AG04449 (cell line): ENCODE results near the gene THSD4.
A peak's percentile ranks its signal among the peaks of the same experiment; 100 is the strongest.

Source experiments
- CTCF ChIA-PET: fragments of 350-600 bp; formaldehyde crosslinking; extraction: SDS; loops from one replicate; lab custom pipeline; 2021; ENCODE audit warnings: antibody characterized with exemption; lab: Yijun Ruan, JAX
- POLR2A ChIA-PET: fragments of 400-600, 350-600 bp; formaldehyde crosslinking; extraction: SDS; loops from one replicate; lab custom pipeline; 2020; ENCODE audit warnings: antibody characterized with exemption, inconsistent platforms; lab: Yijun Ruan, JAX
- DNase-seq: peaks from one replicate; pipeline ENCODE4 v3.0.0-alpha.2; 2010; ENCODE audit warnings: low read depth, low spot score
- H3K4me3 ChIP-seq: 2 replicates; pipeline ENCODE4 v1.5.1; 2011; ENCODE audit warnings: low read depth, mild to moderate bottlenecking, control low read depth, low read length
- CTCF ChIP-seq: IDR thresholded peaks from one replicate; pipeline ENCODE4 v1.5.1; 2011; ENCODE audit warnings: mild to moderate bottlenecking, moderate library complexity, low read length, control low read depth, inconsistent platforms; ENCODE audit not compliant: insufficient read depth; ENCODE audit errors: missing control alignments

Gene THSD4

GRCh38 chr15:71800190-71800589 lies 684.9 kb downstream of the THSD4 start:
- ChIA-PET CTCF (interaction anchor here (0.7 to 11.0 kb wide), 23 partner anchors 11 to 836 kb away, joined by 3 to 244 read pairs (median 11); no protein-coding TSS in a partner anchor), POLR2A (interaction anchor here (1.1 kb wide), 1 partner anchor 56 kb away, joined by 3 read pairs; no protein-coding TSS in a partner anchor)
- DNase-seq, result no peak
- TF ChIP-seq CTCF, result no peak
- H3K4me3 ChIP-seq, result no peak overlapping the region

DNA sequence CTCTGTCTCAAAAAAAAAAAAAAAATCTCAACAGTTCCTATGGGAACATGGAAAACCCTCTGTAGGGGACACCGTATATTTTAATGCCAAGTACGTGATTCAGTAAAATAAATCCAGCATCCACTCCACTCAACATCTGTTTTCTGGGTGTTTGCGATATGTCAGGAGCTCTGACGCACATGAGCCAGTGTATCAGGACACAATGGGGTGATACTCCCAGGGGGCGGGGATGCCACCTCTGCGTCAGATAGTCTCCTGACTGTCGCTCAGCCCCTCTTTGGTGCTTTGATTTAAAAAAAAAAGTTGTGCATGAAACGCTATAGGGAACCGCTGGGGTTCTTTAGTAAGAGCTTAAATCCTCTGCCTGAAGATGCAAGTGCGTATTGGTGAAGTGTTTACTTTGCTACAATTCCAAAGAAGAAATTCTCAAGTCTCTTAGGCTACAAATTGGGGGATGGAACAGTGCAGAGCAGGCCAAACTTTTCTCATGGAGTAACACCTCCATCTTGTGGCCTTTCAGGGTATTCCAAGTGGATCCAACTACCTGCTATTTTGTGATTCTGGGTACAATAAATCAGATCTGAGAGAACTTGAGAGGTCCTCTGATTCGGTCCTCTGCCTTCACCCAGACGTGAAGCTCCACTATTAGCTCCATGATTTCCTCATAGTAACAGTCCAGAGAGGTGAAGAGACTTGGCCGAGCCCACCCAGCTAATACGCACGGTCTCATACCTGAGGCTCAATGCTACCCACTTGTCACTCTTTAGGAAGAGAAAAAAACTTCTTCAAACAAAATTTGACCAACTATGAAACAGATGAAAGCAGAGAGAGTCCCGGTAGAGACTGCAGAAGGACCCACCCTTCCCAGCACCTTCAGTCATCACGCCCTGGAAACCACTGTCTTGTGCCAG lies 685.8 kb downstream of the THSD4 start:
- TF ChIP-seq CTCF, result peak; percentile 64
- DNase-seq, result peak; percentile 73
- ChIA-PET CTCF (interaction anchor here (0.6 to 11.0 kb wide), 62 partner anchors 11 to 968 kb away, joined by 3 to 244 read pairs (median 5); partner anchors contain the start of gene THSD4), POLR2A (no interaction called here)
- H3K4me3 ChIP-seq, result no peak overlapping the region

GRCh38 chr15:71801935-71802655 lies 686.8 kb downstream of the THSD4 start:
- no peak for TF ChIP-seq CTCF
- POLR2A ChIA-PET, result no interaction called here
- CTCF ChIA-PET, result interaction anchor here (0.6 to 11.0 kb wide), 56 partner anchors 10 to 969 kb away, joined by 3 to 244 read pairs (median 6); partner anchors contain the start of gene THSD4
- no peak for DNase-seq
- H3K4me3 ChIP-seq, result no peak overlapping the region

DNA sequence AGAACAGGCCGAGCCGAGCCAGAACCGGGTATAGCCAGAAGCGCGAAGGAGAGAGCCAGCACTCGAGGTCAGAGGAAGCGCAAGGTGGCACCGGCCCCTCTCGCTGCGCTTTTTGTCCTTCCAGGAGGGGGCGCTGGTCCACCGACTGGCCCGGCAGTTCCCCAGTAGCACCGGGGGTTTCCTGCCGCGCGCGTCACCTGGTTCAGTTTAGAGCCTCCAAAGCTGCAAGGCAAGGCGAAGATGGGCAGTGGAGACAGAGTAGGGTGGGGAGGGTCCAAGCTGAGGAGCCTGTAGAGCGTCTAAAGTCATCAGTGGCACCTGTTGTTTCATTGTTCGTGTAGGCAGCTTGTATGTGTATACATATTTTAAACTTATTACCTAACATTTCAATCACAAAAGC lies 687.5 kb downstream of the THSD4 start:
- H3K4me3 ChIP-seq, result no peak overlapping the region
- no peak for DNase-seq
- POLR2A ChIA-PET, result no interaction called here
- TF ChIP-seq CTCF, result peak; percentile 32
- CTCF ChIA-PET, result interaction anchor here (0.6 to 11.0 kb wide), 22 partner anchors 10 to 865 kb away, joined by 3 to 244 read pairs (median 10); partner anchors contain the start of gene THSD4

GRCh38 chr15:71804226-71804625 lies 689.0 kb downstream of the THSD4 start:
- H3K4me3 ChIP-seq, result no peak overlapping the region
- ChIA-PET POLR2A (interaction anchor here (0.6 kb wide), 1 partner anchor 1091 kb away, joined by 3 read pairs; no protein-coding TSS in a partner anchor), CTCF (interaction anchor here (1.0 to 11.0 kb wide), 8 partner anchors 52 to 417 kb away, joined by 3 to 244 read pairs (median 15); no protein-coding TSS in a partner anchor)
- DNase-seq, result no peak
- no peak for TF ChIP-seq CTCF
